H1 (cell line): ENCODE data around the gene TMEM236.

Experiments used
- CTCF ChIP-seq, 3 experiments: IDR thresholded peaks; 1 replicate in 2 of 3; 2 replicates in 1 of 3; pipeline versions ENCODE4 v1.5.1 to v1.6.1; 2011; ENCODE audit warnings: low read length in 3 of 3, mild to moderate bottlenecking in 3 of 3, inconsistent platforms in 2 of 3, low read depth in 1 of 3, moderate library complexity in 1 of 3; ENCODE audit not compliant: insufficient read depth in 1 of 3; ENCODE audit errors: control extremely low read depth in 1 of 3
- EP300 ChIP-seq, 2 experiments: IDR thresholded peaks; 1 replicate in 1 of 2; 2 replicates in 1 of 2; pipeline ENCODE4 v1.6.1; 2011 to 2012; ENCODE audit warnings: low read depth in 2 of 2, low read length in 2 of 2, mild to moderate bottlenecking in 2 of 2, borderline replicate concordance in 1 of 2, inconsistent platforms in 1 of 2, moderate library complexity in 1 of 2
- FOSL1 ChIP-seq: IDR thresholded peaks from 2 replicates; pipeline ENCODE4 v1.6.1; 2011; ENCODE audit warnings: mild to moderate bottlenecking, low read depth, low read length, moderate library complexity; ENCODE audit not compliant: insufficient read depth
- POLR2A ChIP-seq, 2 experiments: IDR thresholded peaks; 1 replicate in 1 of 2; 2 replicates in 1 of 2; pipeline ENCODE4 v1.6.1; 2011; ENCODE audit warnings: low read depth in 2 of 2, low read length in 2 of 2, mild to moderate bottlenecking in 2 of 2; ENCODE audit errors: control extremely low read depth in 1 of 2
- USF2 ChIP-seq: IDR thresholded peaks from 2 replicates; pipeline ENCODE4 v1.6.1; 2011; ENCODE audit warnings: low read length, improper control_type of control experiment

- no peak for TF ChIP-seq USF2
- no peak for TF ChIP-seq EP300 (IDR thresholded peaks at IDR 0.05; ENCODE audit: borderline replicate concordance in 1 of 2, low read depth in 2 of 2, low read length in 2 of 2)
- TF ChIP-seq FOSL1 = no peak
- no peak for TF ChIP-seq POLR2A (IDR thresholded peaks at IDR 0.05; ENCODE audit: control extremely low read depth in 1 of 2, low read depth in 2 of 2, low read length in 2 of 2)
- no peak for TF ChIP-seq CTCF (IDR thresholded peaks at IDR 0.05; ENCODE audit: control extremely low read depth in 1 of 3, insufficient read depth in 1 of 3, low read depth in 1 of 3, low read length in 3 of 3)
These were observed 43.1 kb downstream of the TMEM236 start for GRCh38 chr10:17795083-17795482.
